ENCODE measurements around the gene COX6B2.

The COX6B2 gene

GRCh38 chr19:55362174-55362989 lies 7.9 kb upstream of the COX6B2 start:
- DNase-seq = no peak

- DNase-seq = no peak
Observed at GRCh38 chr19:55360902-55361301, 6.4 kb upstream of the COX6B2 start.

GRCh38 chr19:55358943-55359908 lies 4.7 kb upstream of the COX6B2 start:
- no peak for DNase-seq

GRCh38 chr19:55358493-55358892 lies 4.0 kb upstream of the COX6B2 start:
- DNase-seq = no peak

GRCh38 chr19:55355213-55355821 lies 798 bp upstream of the COX6B2 start:
- DNase-seq = no peak

- peak; percentile 43 for DNase-seq
Observed at GRCh38 chr19:55353803-55354697, 469 bp downstream of the COX6B2 start.

- no peak for DNase-seq
Observed at GRCh38 chr19:55353356-55353802, 1.1 kb downstream of the COX6B2 start.

- DNase-seq = no peak
Observed at GRCh38 chr19:55352549-55353145, 1.9 kb downstream of the COX6B2 start.

- DNase-seq = no peak
Observed at GRCh38 chr19:55352040-55352439, 2.5 kb downstream of the COX6B2 start.

GRCh38 chr19:55350620-55351315 lies 3.8 kb downstream of the COX6B2 start:
- DNase-seq = no peak

GRCh38 chr19:55348317-55349034 lies 6.0 kb downstream of the COX6B2 start:
- DNase-seq = no peak

- no peak for DNase-seq
Observed at GRCh38 chr19:55347442-55348009, 7.0 kb downstream of the COX6B2 start.

GRCh38 chr19:55346725-55347441 lies 7.6 kb downstream of the COX6B2 start:
- DNase-seq = no peak

GRCh38 chr19:55345818-55346724 lies 8.4 kb downstream of the COX6B2 start:
- DNase-seq = no peak

- DNase-seq = no peak
Observed at GRCh38 chr19:55345101-55345817, 9.3 kb downstream of the COX6B2 start.

GRCh38 chr19:55344444-55344843 lies 10.1 kb downstream of the COX6B2 start:
- DNase-seq = peak; percentile 58
